Endodermal cell (in vitro differentiated cells): ENCODE results near the gene ODF2. TPM values are rescaled to one million over a fixed set of nuclear protein-coding genes. Genes with fewer than 3 reads are reported as not detected.

ENCODE experiments used
- DNase-seq: peaks from one replicate; pipeline ENCODE4 v3.0.0-alpha.2; 2017
- H3K27ac ChIP-seq: 2 replicates; pipeline ENCODE4 v1.5.1; 2013; ENCODE audit warnings: mild to moderate bottlenecking, low read depth, low read length, moderate library complexity
- H3K27me3 ChIP-seq: 2 replicates; pipeline ENCODE4 v1.6.1; 2013; ENCODE audit warnings: mild to moderate bottlenecking, low read length, moderate library complexity; ENCODE audit not compliant: insufficient read depth, control insufficient read depth, poor library complexity, severe bottlenecking
- H3K36me3 ChIP-seq: 2 replicates; pipeline ENCODE4 v1.7.0; 2013; ENCODE audit warnings: mild to moderate bottlenecking, low read length, moderate library complexity; ENCODE audit not compliant: control insufficient read depth, insufficient read depth
- H3K4me1 ChIP-seq: one replicate; pipeline ENCODE4 v1.7.0; 2013; ENCODE audit warnings: low read length; ENCODE audit not compliant: control insufficient read depth, insufficient read depth
- H3K4me3 ChIP-seq: 2 replicates; pipeline ENCODE4 v1.5.1; 2013; ENCODE audit warnings: mild to moderate bottlenecking, low read length, moderate library complexity
- H3K9ac ChIP-seq: 2 replicates; pipeline ENCODE4 v1.6.1; 2013; ENCODE audit warnings: mild to moderate bottlenecking, low read length, moderate library complexity; ENCODE audit not compliant: poor library complexity, severe bottlenecking; ENCODE audit errors: extremely low read depth
- H3K9me3 ChIP-seq: 2 replicates; pipeline ENCODE4 v1.6.1; 2013; ENCODE audit warnings: mild to moderate bottlenecking, low read length, moderate library complexity; ENCODE audit not compliant: control insufficient read depth
- H3K27ac Mint-ChIP-seq: 2 replicates; pipeline ENCODE4 v1.8.0; 2020; ENCODE audit warnings: mixed read lengths
- H3K27me3 Mint-ChIP-seq: 2 replicates; pipeline ENCODE4 v1.8.0; 2021; ENCODE audit warnings: mild to moderate bottlenecking, mixed read lengths; ENCODE audit not compliant: insufficient read depth
- H3K36me3 Mint-ChIP-seq: 2 replicates; pipeline ENCODE4 v1.8.0; 2020; ENCODE audit warnings: low read depth, mixed read lengths
- H3K4me1 Mint-ChIP-seq: 2 replicates; pipeline ENCODE4 v1.8.0; 2020; ENCODE audit warnings: mixed read lengths
- H3K4me3 Mint-ChIP-seq: 2 replicates; pipeline ENCODE4 v1.8.0; 2020; ENCODE audit warnings: mild to moderate bottlenecking, moderate library complexity, mixed read lengths
- H3K9me3 Mint-ChIP-seq: 2 replicates; pipeline ENCODE4 v1.8.0; 2020; ENCODE audit warnings: mild to moderate bottlenecking, mixed read lengths
- WGBS, 2 experiments: methylation state at CpG; one replicate each; pipeline versions ENCODE4 v1.1.5 to v1.1.7; 2013; ENCODE audit warnings: missing lambda C conversion rate in 2 of 2, mixed read lengths in 1 of 2; ENCODE audit not compliant: insufficient coverage in 1 of 2, insufficient read length in 1 of 2; 5-methylcytosine and 5-hydroxymethylcytosine counted together
- total RNA-seq, 2 donors: library from RNA; stranded (reverse); fragmentation: NEBNext Ultra II Directional in 1 of 2; extraction: Animal tissue kit (Norgen Biotek cat#: 25700) in 1 of 2; gene quantifications; 2 replicates in 1 of 2; 3 replicates in 1 of 2; pipeline ENCODE4 v1.2.1, GENCODE V29; 2021
- TF ChIP-seq, protein P1 (sequence below): fragments of 200-600 bp; sonication (generic); conservative IDR thresholded peaks from 2 replicates; pipeline ENCODE4 v1.5.0; 2021; ENCODE audit warnings: antibody characterized with exemption, mild to moderate bottlenecking

Gene ODF2
- total RNA-seq, 2 donors from 2014 or later, result 34.5 to 48.7 TPM

DNA sequence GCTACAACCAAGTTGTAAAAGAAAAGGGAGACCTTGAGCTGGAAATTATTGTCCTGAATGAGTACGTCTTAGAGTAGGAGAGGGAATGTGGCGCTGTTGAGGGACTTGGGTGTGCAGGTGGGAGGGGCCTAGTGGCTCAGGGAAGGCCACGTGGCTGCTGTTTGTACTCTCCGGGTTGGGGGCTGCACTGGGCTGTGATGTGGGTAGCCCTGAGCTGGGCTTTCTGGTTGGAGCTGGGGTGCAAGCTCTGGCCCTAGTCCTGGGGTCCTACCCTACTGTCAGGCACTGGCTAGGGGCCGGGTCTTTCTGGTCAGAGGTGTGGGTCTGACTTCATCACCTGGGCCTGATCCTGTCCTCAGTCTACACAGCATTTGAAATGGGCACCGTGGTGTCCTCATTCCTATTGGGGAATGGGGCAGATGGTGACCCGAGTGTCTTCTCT is 29.6 kb downstream of the ODF2 start:
- TF ChIP-seq, protein P1, sequence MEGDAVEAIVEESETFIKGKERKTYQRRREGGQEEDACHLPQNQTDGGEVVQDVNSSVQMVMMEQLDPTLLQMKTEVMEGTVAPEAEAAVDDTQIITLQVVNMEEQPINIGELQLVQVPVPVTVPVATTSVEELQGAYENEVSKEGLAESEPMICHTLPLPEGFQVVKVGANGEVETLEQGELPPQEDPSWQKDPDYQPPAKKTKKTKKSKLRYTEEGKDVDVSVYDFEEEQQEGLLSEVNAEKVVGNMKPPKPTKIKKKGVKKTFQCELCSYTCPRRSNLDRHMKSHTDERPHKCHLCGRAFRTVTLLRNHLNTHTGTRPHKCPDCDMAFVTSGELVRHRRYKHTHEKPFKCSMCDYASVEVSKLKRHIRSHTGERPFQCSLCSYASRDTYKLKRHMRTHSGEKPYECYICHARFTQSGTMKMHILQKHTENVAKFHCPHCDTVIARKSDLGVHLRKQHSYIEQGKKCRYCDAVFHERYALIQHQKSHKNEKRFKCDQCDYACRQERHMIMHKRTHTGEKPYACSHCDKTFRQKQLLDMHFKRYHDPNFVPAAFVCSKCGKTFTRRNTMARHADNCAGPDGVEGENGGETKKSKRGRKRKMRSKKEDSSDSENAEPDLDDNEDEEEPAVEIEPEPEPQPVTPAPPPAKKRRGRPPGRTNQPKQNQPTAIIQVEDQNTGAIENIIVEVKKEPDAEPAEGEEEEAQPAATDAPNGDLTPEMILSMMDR, result no peak
- no peaks in the 10 kb centered on the region for H3K4me1 ChIP-seq
- Mint-ChIP-seq H3K27ac (no peak overlapping the region), H3K27me3 (no peaks in the 10 kb centered on the region), H3K36me3 (peaks cover 74% of the 10 kb centered on the region), H3K4me1 (no peaks in the 10 kb centered on the region), H3K4me3 (no peak overlapping the region), H3K9me3 (no peaks in the 10 kb centered on the region)
- no peak overlapping the region for H3K27ac ChIP-seq
- 88% methylated on average over 5 to 7 of the region's 7 CpGs for WGBS, 2 experiments
- H3K27me3 ChIP-seq, result no peaks in the 10 kb centered on the region
- H3K9me3 ChIP-seq, result no peaks in the 10 kb centered on the region
- H3K36me3 ChIP-seq, result peaks cover 66% of the 10 kb centered on the region
- no peak overlapping the region for H3K9ac ChIP-seq
- H3K4me3 ChIP-seq, result no peak overlapping the region
- no peak for DNase-seq

DNA sequence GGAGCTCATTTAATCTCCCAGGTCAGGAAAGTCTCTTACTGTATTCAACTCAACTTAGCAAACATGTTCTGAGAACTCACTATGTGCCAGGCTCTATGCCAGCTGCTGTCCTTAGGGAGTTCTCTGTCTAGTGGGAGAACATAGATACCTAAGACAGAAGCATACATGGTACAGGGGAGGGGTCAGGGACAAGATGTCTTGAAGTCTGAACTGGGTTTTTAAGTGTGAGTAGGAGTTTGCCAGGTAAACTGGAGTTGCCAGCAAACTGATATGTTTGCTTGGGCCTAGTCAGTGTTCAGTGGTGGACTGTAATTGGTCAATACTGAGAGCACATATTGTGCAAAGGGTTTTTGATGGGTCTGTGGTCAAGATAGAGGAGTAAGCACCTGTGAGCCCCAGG is 30.4 kb downstream of the ODF2 start:
- Mint-ChIP-seq H3K27ac (no peak overlapping the region), H3K36me3 (peaks cover 77% of the 10 kb centered on the region), H3K4me1 (no peaks in the 10 kb centered on the region), H3K4me3 (no peak overlapping the region), H3K27me3 (no peaks in the 10 kb centered on the region), H3K9me3 (no peaks in the 10 kb centered on the region)
- no peaks in the 10 kb centered on the region for H3K4me1 ChIP-seq
- no peak overlapping the region for H3K27ac ChIP-seq
- no peaks in the 10 kb centered on the region for H3K9me3 ChIP-seq
- H3K36me3 ChIP-seq, result peaks cover 64% of the 10 kb centered on the region
- no peak overlapping the region for H3K4me3 ChIP-seq
- TF ChIP-seq, protein P1, result no peak
- H3K27me3 ChIP-seq, result no peaks in the 10 kb centered on the region
- no peak for DNase-seq
- no peak overlapping the region for H3K9ac ChIP-seq

DNA sequence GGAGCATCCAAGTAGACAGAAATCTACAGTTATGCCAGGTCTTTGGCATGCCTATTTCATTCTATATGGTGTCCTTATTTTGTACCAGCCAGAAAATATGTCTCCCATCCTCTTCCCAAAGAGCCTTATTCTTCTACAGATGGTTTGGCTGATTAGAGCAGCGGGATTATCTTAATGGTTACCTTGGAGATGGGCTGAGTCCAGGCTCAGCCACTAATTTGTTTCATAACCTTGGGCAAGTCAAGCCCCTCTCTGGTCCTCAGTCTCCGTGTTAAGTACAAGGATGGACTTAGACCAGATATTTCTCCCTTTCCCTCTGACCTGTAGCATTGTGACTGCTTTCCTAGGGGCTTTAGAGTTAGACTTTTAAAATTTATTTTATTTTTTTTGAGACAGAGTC is 37.6 kb downstream of the ODF2 start:
- no peak overlapping the region for H3K27ac ChIP-seq
- Mint-ChIP-seq H3K36me3 (peaks cover 71% of the 10 kb centered on the region), H3K4me1 (no peaks in the 10 kb centered on the region), H3K4me3 (no peak overlapping the region), H3K27me3 (no peaks in the 10 kb centered on the region), H3K9me3 (no peaks in the 10 kb centered on the region), H3K27ac (no peak overlapping the region)
- DNase-seq, result no peak
- H3K9ac ChIP-seq, result no peak overlapping the region
- 83 to 88% methylated on average over 2 of the region's 2 CpGs for WGBS, 2 experiments
- TF ChIP-seq, protein P1, result no peak
- no peaks in the 10 kb centered on the region for H3K4me1 ChIP-seq
- H3K4me3 ChIP-seq, result no peak overlapping the region
- H3K27me3 ChIP-seq, result no peaks in the 10 kb centered on the region
- peaks cover 79% of the 10 kb centered on the region for H3K36me3 ChIP-seq
- H3K9me3 ChIP-seq, result no peaks in the 10 kb centered on the region
